Neuronal stem cell (in vitro differentiated cells): ENCODE measurements around the gene PFDN6.

Experiments
- DNase-seq: peaks from one replicate; pipeline ENCODE4 v3.0.0-alpha.2; 2013; ENCODE audit warnings: low spot score
- H2AFZ ChIP-seq: one replicate; pipeline ENCODE4 v1.6.1; 2013; ENCODE audit warnings: mild to moderate bottlenecking, low read length, inconsistent platforms
- H2AK5ac ChIP-seq: 2 replicates; pipeline ENCODE4 v1.6.1; 2013; ENCODE audit warnings: low read depth, mild to moderate bottlenecking, inconsistent platforms, low read length, moderate library complexity, mixed read lengths
- H2BK120ac ChIP-seq: 2 replicates; pipeline ENCODE4 v1.6.1; 2013; ENCODE audit warnings: low read depth, mild to moderate bottlenecking, inconsistent platforms, low read length, moderate library complexity, mixed read lengths
- H2BK12ac ChIP-seq: one replicate; pipeline ENCODE4 v1.6.1; 2013; ENCODE audit warnings: low read length, inconsistent platforms
- H2BK15ac ChIP-seq: 2 replicates; pipeline ENCODE4 v1.6.1; 2013; ENCODE audit warnings: mild to moderate bottlenecking, low read length, inconsistent platforms, mixed read lengths
- H2BK5ac ChIP-seq: one replicate; pipeline ENCODE4 v1.6.1; 2013; ENCODE audit warnings: inconsistent platforms, mild to moderate bottlenecking, low read length, moderate library complexity
- H3K14ac ChIP-seq: one replicate; pipeline ENCODE4 v1.6.1; 2013; ENCODE audit warnings: low read length, inconsistent platforms
- H3K18ac ChIP-seq: 2 replicates; pipeline ENCODE4 v1.6.1; 2013; ENCODE audit warnings: low read length, inconsistent platforms
- H3K23ac ChIP-seq: 2 replicates; pipeline ENCODE4 v1.6.1; 2013; ENCODE audit warnings: low read depth, mild to moderate bottlenecking, mixed read lengths, low read length, inconsistent platforms; ENCODE audit not compliant: poor library complexity
- H3K27ac ChIP-seq: replicated peaks from 3 replicates; pipeline ENCODE4 v1.5.1; 2013; ENCODE audit warnings: low read length, inconsistent platforms
- H3K27me3 ChIP-seq, 3 experiments: 2 replicates each; pipeline ENCODE4 v1.6.1; 2013; ENCODE audit warnings: low read length in 3 of 3, mild to moderate bottlenecking in 2 of 3, inconsistent platforms in 1 of 3, low read depth in 1 of 3, mixed read lengths in 1 of 3, moderate library complexity in 1 of 3; ENCODE audit not compliant: control insufficient read depth in 3 of 3, insufficient read depth in 3 of 3
- H3K36me3 ChIP-seq, 2 donors: replicated peaks in 1 of 2; 2 replicates each; pipeline ENCODE4 v1.6.1; 2013; ENCODE audit warnings: low read length in 2 of 2; ENCODE audit not compliant: control insufficient read depth in 2 of 2, insufficient read depth in 2 of 2
- H3K4ac ChIP-seq: 2 replicates; pipeline ENCODE4 v1.6.1; 2013; ENCODE audit warnings: inconsistent platforms, mild to moderate bottlenecking, low read length, moderate library complexity
- H3K4me1 ChIP-seq, 2 donors: 1 replicate in 1 of 2; 2 replicates in 1 of 2; pipeline ENCODE4 v1.6.1; 2013; ENCODE audit warnings: low read length in 2 of 2, low read depth in 1 of 2; ENCODE audit not compliant: control insufficient read depth in 2 of 2, insufficient read depth in 1 of 2
- H3K4me2 ChIP-seq: one replicate; pipeline ENCODE4 v1.6.1; 2013; ENCODE audit warnings: mild to moderate bottlenecking, low read length, inconsistent platforms; ENCODE audit not compliant: insufficient read depth, poor library complexity, severe bottlenecking
- H3K4me3 ChIP-seq, 2 donors: 2 replicates each; pipeline ENCODE4 v1.5.1; 2013; ENCODE audit warnings: low read length in 2 of 2, mild to moderate bottlenecking in 2 of 2, inconsistent platforms in 1 of 2, moderate library complexity in 1 of 2
- H3K79me1 ChIP-seq: one replicate; pipeline ENCODE4 v1.6.1; 2013; ENCODE audit warnings: low read depth, mild to moderate bottlenecking, inconsistent platforms, low read length, moderate library complexity
- H3K9ac ChIP-seq: one replicate; pipeline ENCODE4 v1.6.1; 2013; ENCODE audit warnings: mild to moderate bottlenecking, low read depth, low read length, inconsistent platforms; ENCODE audit not compliant: poor library complexity
- H3K9me3 ChIP-seq, 2 donors: replicated peaks in 1 of 2; 2 replicates each; pipeline versions ENCODE3 to v1.6.1; 2013; ENCODE audit warnings: low read length in 2 of 2, mild to moderate bottlenecking in 2 of 2, inconsistent platforms in 1 of 2, low read depth in 1 of 2, mixed read lengths in 1 of 2, moderate library complexity in 1 of 2; ENCODE audit not compliant: control insufficient read depth in 2 of 2, insufficient read depth in 1 of 2
- H4K8ac ChIP-seq: one replicate; pipeline ENCODE4 v1.6.1; 2013; ENCODE audit warnings: low read depth, mild to moderate bottlenecking, inconsistent platforms, low read length, moderate library complexity
- H4K91ac ChIP-seq: one replicate; pipeline ENCODE4 v1.6.1; 2013; ENCODE audit warnings: low read length, low read depth, mild to moderate bottlenecking, inconsistent platforms; ENCODE audit not compliant: poor library complexity
- WGBS, 2 donors: extraction: QIAGEN DNeasy Blood & Tissue Kit; methylation state at CpG; one replicate each; pipeline ENCODE4 v1.1.7; 2013; ENCODE audit warnings: missing lambda C conversion rate in 2 of 2, mixed read lengths in 1 of 2; ENCODE audit not compliant: insufficient read length in 2 of 2, insufficient replicate concordance in 1 of 2; ENCODE audit errors: extremely low coverage in 2 of 2; 5-methylcytosine and 5-hydroxymethylcytosine counted together

PFDN6 gene

DNA sequence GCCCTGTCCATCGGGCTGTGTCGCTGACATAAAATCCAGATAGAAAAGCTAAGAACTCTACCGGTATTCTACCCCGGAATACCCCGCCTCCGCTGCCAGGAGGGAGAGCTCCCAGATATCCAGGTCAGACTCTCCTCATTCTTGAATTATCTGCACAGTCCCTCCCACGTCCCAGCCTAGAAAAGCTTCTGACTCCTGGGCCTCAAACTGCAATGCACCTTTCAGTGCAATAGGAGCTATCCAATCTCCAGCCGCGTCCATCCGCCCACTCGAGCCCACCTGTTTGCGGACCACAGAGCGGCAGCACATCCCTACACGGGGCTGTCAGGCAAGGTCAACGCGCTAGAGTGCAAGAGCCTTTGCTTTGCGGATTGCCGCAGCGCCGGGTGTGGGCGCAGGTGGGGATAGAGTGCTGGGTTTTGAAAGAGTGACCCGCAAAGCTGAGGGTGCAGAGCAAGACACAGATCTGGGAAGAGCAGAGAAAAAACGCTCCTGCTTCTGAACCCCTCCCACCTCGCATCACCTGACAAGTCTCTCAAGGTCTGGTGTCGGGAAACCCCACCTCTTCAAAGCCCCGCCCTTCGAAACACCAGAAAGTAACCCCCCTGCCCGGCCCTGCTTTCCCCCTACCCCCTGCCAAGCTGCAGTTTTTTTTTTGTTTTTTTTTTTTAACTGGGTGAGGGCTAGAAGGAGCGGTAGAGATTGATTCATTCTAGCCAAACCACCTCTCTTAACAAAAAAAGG is 23.1 kb downstream of the PFDN6 start:
- H3K27me3 ChIP-seq: peaks cover 0 to 16% (median 0%) of the 10 kb centered on the region in 3 experiments
- H3K18ac ChIP-seq: peak overlapping the region; percentile 44
- H3K23ac ChIP-seq: peak overlapping the region; percentile 2
- H2BK15ac ChIP-seq: no peak overlapping the region
- H3K27ac ChIP-seq: no peak overlapping the region
- peak overlapping the region; percentile 74 to 79 for H3K4me3 ChIP-seq
- peak overlapping the region; percentile 92 for H3K4me2 ChIP-seq
- no peak for DNase-seq
- H3K14ac ChIP-seq: no peak overlapping the region
- H3K4ac ChIP-seq: no peak overlapping the region
- H2BK5ac ChIP-seq: no peak overlapping the region
- H4K8ac ChIP-seq: no peak overlapping the region
- H3K9ac ChIP-seq: peak overlapping the region; percentile 56
- peaks cover 18 to 22% of the 10 kb centered on the region in 2 donors for H3K4me1 ChIP-seq
- peak overlapping the region; percentile 2 for H2AK5ac ChIP-seq
- H3K9me3 ChIP-seq: no peaks in the 10 kb centered on the region
- WGBS, 2 donors: no CpG with 5 or more reads among the region's 29 CpGs
- peak overlapping the region; percentile 83 for H2AFZ ChIP-seq
- no peak overlapping the region for H4K91ac ChIP-seq
- H3K36me3 ChIP-seq: peaks cover 5 to 17% of the 10 kb centered on the region in 2 donors
- no peak overlapping the region for H2BK12ac ChIP-seq
- H3K79me1 ChIP-seq: peaks cover 3% of the 10 kb centered on the region
- no peak overlapping the region for H2BK120ac ChIP-seq

DNA sequence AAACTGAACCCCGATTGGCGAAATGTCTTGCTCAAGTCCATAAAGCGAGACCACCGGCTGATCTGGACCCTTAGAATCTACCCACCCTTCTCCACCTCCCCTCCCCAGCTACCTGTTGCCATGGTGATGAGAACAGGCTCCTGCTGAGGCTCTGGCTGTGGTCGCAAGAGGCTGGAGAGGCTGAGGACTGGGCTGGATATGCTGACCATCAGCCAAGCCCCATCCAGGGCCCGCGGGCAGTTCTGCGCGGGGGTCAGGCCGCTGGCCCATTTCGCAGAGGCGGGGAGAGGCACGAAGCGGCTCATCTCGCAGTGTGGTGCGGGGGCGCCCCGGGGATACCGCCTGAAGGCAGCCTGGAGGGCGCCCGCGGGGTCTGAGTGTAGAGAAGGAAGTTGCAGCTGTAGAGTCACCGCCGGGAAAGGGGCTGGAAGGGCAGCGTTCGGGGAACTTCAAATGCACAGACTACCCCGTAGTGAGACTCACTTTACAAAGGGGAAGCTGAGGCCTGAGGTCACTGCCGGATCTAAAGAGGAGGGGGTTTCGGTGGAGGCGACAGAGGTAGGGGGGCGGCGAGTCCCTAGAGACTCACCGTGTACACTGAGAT is 23.8 kb downstream of the PFDN6 start:
- H3K4me2 ChIP-seq: peak overlapping the region; percentile 92
- no peak overlapping the region for H2BK12ac ChIP-seq
- peaks cover 0 to 16% (median 0%) of the 10 kb centered on the region in 3 experiments for H3K27me3 ChIP-seq
- no peaks in the 10 kb centered on the region for H3K9me3 ChIP-seq
- H2AFZ ChIP-seq: peak overlapping the region; percentile 83
- H4K8ac ChIP-seq: no peak overlapping the region
- no peak overlapping the region for H3K4ac ChIP-seq
- peaks cover 5 to 18% of the 10 kb centered on the region in 2 donors for H3K36me3 ChIP-seq
- H2AK5ac ChIP-seq: peak overlapping the region; percentile 82
- no peak overlapping the region for H4K91ac ChIP-seq
- H3K4me3 ChIP-seq: peak overlapping the region; percentile 74 to 79
- peak overlapping the region; percentile 59 for H3K14ac ChIP-seq
- peak overlapping the region; percentile 56 for H2BK120ac ChIP-seq
- peak overlapping the region; percentile 12 for H3K27ac ChIP-seq
- peak overlapping the region; percentile 97 for H3K9ac ChIP-seq
- WGBS, 2 donors: no CpG with 5 or more reads among the region's 33 CpGs
- peak overlapping the region; percentile 76 for H2BK15ac ChIP-seq
- peaks cover 3% of the 10 kb centered on the region for H3K79me1 ChIP-seq
- peak overlapping the region; percentile 85 for H2BK5ac ChIP-seq
- peak overlapping the region; percentile 95 for H3K23ac ChIP-seq
- peak overlapping the region; percentile 98 for H3K18ac ChIP-seq
- no peak for DNase-seq
- H3K4me1 ChIP-seq: peaks cover 18 to 24% of the 10 kb centered on the region in 2 donors

DNA sequence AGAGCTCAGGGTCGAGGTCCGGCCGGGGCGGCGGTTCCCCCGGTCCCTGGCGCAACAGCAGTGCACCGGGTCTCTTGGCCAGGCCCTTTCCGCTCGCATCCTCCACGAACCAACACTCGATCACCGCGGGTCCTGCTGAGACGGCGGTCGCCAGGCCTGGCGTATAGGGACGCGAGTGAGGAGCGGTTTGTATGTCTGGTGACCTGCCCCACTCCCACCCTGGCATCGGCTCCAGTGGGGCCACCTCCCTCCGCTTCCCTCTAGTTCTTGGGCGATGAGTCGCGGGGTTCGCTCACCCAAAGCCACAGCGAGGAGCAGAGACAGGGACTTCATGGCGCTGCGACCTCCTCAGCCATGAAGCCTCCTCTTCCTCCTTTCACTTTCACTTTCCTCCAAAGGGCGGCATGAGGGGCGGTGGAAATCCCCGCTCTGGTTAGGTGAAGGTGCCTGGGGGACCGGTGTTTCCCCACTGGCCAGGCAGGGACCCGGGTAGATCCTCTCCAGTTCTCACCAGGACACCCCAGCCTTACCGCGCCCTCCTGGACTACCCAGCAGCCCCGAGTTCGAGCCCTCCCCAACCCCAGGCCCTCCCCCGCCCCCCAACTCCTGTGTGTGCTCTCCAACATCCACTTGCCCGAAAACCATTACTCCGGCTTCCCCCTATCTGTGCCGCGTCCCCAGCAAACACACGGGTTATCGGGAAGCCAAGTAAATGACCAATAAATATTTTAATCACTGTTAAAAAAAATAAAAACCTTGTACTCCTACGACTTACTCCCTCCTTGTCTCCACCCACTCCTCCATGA is 24.5 kb downstream of the PFDN6 start, which contains the start of gene TAPBP:
TSS of gene TAPBP (minus strand) at position 370 of the 806 bp plus-strand sequence. CDS start at position 333, 37 bp downstream.
- Histone ChIP-seq H3K4ac (peak within 1 kb of the TSS; percentile 4), H3K23ac (peak within 1 kb of the TSS; percentile 95), H3K9ac (peak within 1 kb of the TSS; percentile 97), H3K9me3 (no peaks in the 10 kb centered on the region), H4K91ac (no peak within 1 kb of the TSS), H3K14ac (peak within 1 kb of the TSS; percentile 59), H2BK12ac (peak within 1 kb of the TSS; percentile 77), H3K4me2 (peak within 1 kb of the TSS; percentile 92), H2AFZ (peak within 1 kb of the TSS; percentile 83), H3K27ac (peak within 1 kb of the TSS; percentile 12), H3K18ac (peak within 1 kb of the TSS; percentile 98), H4K8ac (peak within 1 kb of the TSS; percentile 93), H2BK15ac (peak within 1 kb of the TSS; percentile 76), H3K4me1 (peaks cover 20 to 28% of the 10 kb centered on the region in 2 donors), H2BK5ac (peak within 1 kb of the TSS; percentile 85), H3K79me1 (peaks cover 3% of the 10 kb centered on the region), H3K4me3 (peak within 1 kb of the TSS; percentile 74 to 79), H2AK5ac (peak within 1 kb of the TSS; percentile 82), H3K36me3 (peaks cover 7 to 25% of the 10 kb centered on the region in 2 donors), H3K27me3 (peaks cover 0 to 16% (median 0%) of the 10 kb centered on the region in 3 experiments), H2BK120ac (peak within 1 kb of the TSS; percentile 56)
- no peak for DNase-seq
- no CpG with 5 or more reads among the region's 47 CpGs for WGBS, 2 donors
